HepG2 (cell line): ENCODE data around the gene SDCCAG8. TPM values are rescaled to one million over a fixed set of nuclear protein-coding genes. Genes with fewer than 3 reads are reported as not detected.

Source experiments
- ATAC-seq: fragments of 200-7000 bp; cut with Tn5 transposase; 3 replicates; pipeline ENCODE4 v1.9.1; 2020; ENCODE audit warnings: mild to moderate bottlenecking, moderate library complexity
- BruUV-seq: library from RNA; stranded (reverse); fragments of 400-500 nt; replicated peaks from 2 replicates; lab custom pipeline; 2021; lab: Mats Ljungman, UMichigan
- CTCF ChIA-PET: fragments of 300-600 bp; formaldehyde crosslinking; extraction: SDS; loops from one replicate; lab custom pipeline; 2021; ENCODE audit warnings: low total read pairs, inconsistent platforms, low intra/inter-chr PET ratio; lab: Yijun Ruan, JAX
- POLR2A ChIA-PET: fragments of 350-600 bp; sonication (Branson Sonifier 250); formaldehyde crosslinking; loops from one replicate; lab custom pipeline; 2020; ENCODE audit warnings: antibody characterized with exemption, inconsistent platforms; lab: Yijun Ruan, JAX
- DNase-seq: peaks from one replicate; pipeline ENCODE4 v3.0.0-alpha.2; 2015; ENCODE audit warnings: low spot score
- FAIRE-seq: peaks from 3 replicates; lab custom pipeline; 2011; peaks lifted over from hg19 to GRCh38; lab: Jason Lieb, UNC
- H2AFZ ChIP-seq: one replicate; pipeline ENCODE4 v1.6.1; 2011; ENCODE audit warnings: low read length, inconsistent platforms
- H3K27ac ChIP-seq: fragments of 300-600 bp; 3 replicates; pipeline ENCODE4 v1.8.0; 2011; ENCODE audit warnings: mixed run types, mild to moderate bottlenecking, mixed read lengths, low read length, inconsistent platforms; ENCODE audit not compliant: insufficient read depth; ENCODE audit errors: extremely low read length
- H3K27me3 ChIP-seq, 2 experiments: fragments of 200-600 bp in 1 of 2; 2 replicates in 1 of 2; 3 replicates in 1 of 2; pipeline versions ENCODE4 v1.6.0 to v1.8.0; 2011; ENCODE audit warnings: low read length in 2 of 2, mild to moderate bottlenecking in 2 of 2, moderate library complexity in 2 of 2, inconsistent platforms in 1 of 2; ENCODE audit not compliant: insufficient read depth in 2 of 2, control insufficient read depth in 1 of 2
- H3K36me3 ChIP-seq, 2 experiments: fragments of 200-600 bp in 1 of 2; replicated peaks in 1 of 2; 2 replicates in 1 of 2; 3 replicates in 1 of 2; pipeline versions ENCODE4 v1.5.1 to v1.8.0; 2011; ENCODE audit warnings: low read length in 2 of 2, inconsistent platforms in 1 of 2; ENCODE audit not compliant: insufficient read depth in 2 of 2, control insufficient read depth in 1 of 2
- H3K4me1 ChIP-seq: 2 replicates; pipeline ENCODE4 v1.5.1; 2012; ENCODE audit warnings: low read length, inconsistent platforms; ENCODE audit not compliant: insufficient read depth
- H3K4me2 ChIP-seq: 2 replicates; pipeline ENCODE4 v1.6.0; 2011; ENCODE audit warnings: low read depth, low read length, inconsistent platforms
- H3K4me3 ChIP-seq, 3 experiments: fragments of 200-600 bp in 1 of 3; sonication (generic), shearing (Covaris generic) in 1 of 3; replicated peaks in 1 of 3; 2 replicates each; pipeline ENCODE4 v1.5.1; 2011 to 2016; ENCODE audit warnings: low read length in 3 of 3, inconsistent platforms in 2 of 3, low read depth in 2 of 3, mild to moderate bottlenecking in 2 of 3, control low read depth in 1 of 3, mixed read lengths in 1 of 3; ENCODE audit not compliant: insufficient read depth in 1 of 3
- H3K79me2 ChIP-seq: one replicate; pipeline ENCODE4 v1.6.1; 2011; ENCODE audit warnings: low read length, inconsistent platforms; ENCODE audit not compliant: insufficient read depth
- H3K9ac ChIP-seq: 2 replicates; pipeline ENCODE4 v1.6.0; 2011; ENCODE audit warnings: mild to moderate bottlenecking, low read depth, low read length, inconsistent platforms; ENCODE audit not compliant: insufficient read depth
- H3K9me3 ChIP-seq: 2 replicates; pipeline ENCODE4 v1.5.1; 2012; ENCODE audit warnings: mild to moderate bottlenecking, low read length
- H4K20me1 ChIP-seq: 2 replicates; pipeline ENCODE4 v1.6.0; 2011; ENCODE audit warnings: inconsistent platforms, mild to moderate bottlenecking, low read length, moderate library complexity; ENCODE audit not compliant: insufficient read depth
- ARHGAP35 ChIP-seq: sonication (generic); formaldehyde crosslinking; IDR thresholded peaks from 2 replicates; pipeline ENCODE4 v1.9.0; 2022; ENCODE audit warnings: mild to moderate bottlenecking, inconsistent platforms, moderate library complexity, missing genetic modification reagents, borderline replicate concordance
- CREBL2 ChIP-seq: sonication (generic); formaldehyde crosslinking; IDR thresholded peaks from 2 replicates; pipeline ENCODE4 v1.8.1; 2023; ENCODE audit warnings: missing genetic modification reagents, mild to moderate bottlenecking, borderline replicate concordance
- EP300 ChIP-seq, 3 experiments: sonication (generic) in 1 of 3; formaldehyde crosslinking in 1 of 3; IDR thresholded peaks; 2 replicates each; pipeline versions ENCODE4 v1.5.1 to v1.6.1; 2011 to 2020; ENCODE audit warnings: low read depth in 2 of 3, low read length in 2 of 3, borderline replicate concordance in 1 of 3, improper control_type of control experiment in 1 of 3, mild to moderate bottlenecking in 1 of 3, missing genetic modification reagents in 1 of 3, moderate library complexity in 1 of 3
- KLF15 ChIP-seq: sonication (generic); formaldehyde crosslinking; IDR thresholded peaks from 2 replicates; pipeline ENCODE4 v1.8.1; 2023; ENCODE audit warnings: borderline replicate concordance, mild to moderate bottlenecking, inconsistent platforms, missing genetic modification reagents, mixed read lengths
- MIXL1 ChIP-seq: IDR thresholded peaks from 2 replicates; pipeline ENCODE4 v1.6.1; 2016
- MXD4 ChIP-seq: IDR thresholded peaks from 2 replicates; pipeline ENCODE4 v1.6.1; 2016; ENCODE audit warnings: mild to moderate bottlenecking, missing biosample characterization, missing genetic modification reagents
- MXI1 ChIP-seq: IDR thresholded peaks from 3 replicates; pipeline ENCODE4 v1.6.1; 2012; ENCODE audit warnings: low read depth, low read length, inconsistent platforms, borderline replicate concordance
- REXO4 ChIP-seq: sonication (generic); formaldehyde crosslinking; IDR thresholded peaks from 2 replicates; pipeline ENCODE4 v1.8.0; 2022; ENCODE audit warnings: missing genetic modification reagents, mild to moderate bottlenecking, borderline replicate concordance
- SIX4 ChIP-seq: sonication (generic); formaldehyde crosslinking; IDR thresholded peaks from 2 replicates; pipeline ENCODE4 v1.4.0; 2020; ENCODE audit warnings: missing genetic modification reagents
- SMARCC2 ChIP-seq: fragments of 450-650 bp; IDR thresholded peaks from 2 replicates; pipeline ENCODE4 v1.6.1; 2017; ENCODE audit warnings: antibody characterized with exemption, mild to moderate bottlenecking
- SRSF4 ChIP-seq: fragments of 200-400 bp; formaldehyde crosslinking; IDR thresholded peaks from one replicate; pipeline ENCODE4 v1.6.1; 2018; ENCODE audit warnings: mild to moderate bottlenecking, low read depth, low read length, moderate library complexity; ENCODE audit not compliant: poor library complexity, severe bottlenecking
- TAF1 ChIP-seq: sonication (generic); formaldehyde crosslinking; IDR thresholded peaks from 2 replicates; pipeline ENCODE4 v1.4.0; 2020; ENCODE audit warnings: missing genetic modification reagents
- U2AF1 ChIP-seq: fragments of 200-400 bp; formaldehyde crosslinking; optimal IDR thresholded peaks from 2 replicates; pipeline ENCODE3; 2017; ENCODE audit warnings: mild to moderate bottlenecking, low read depth, low read length
- ZMYM4 ChIP-seq: sonication (generic); formaldehyde crosslinking; IDR thresholded peaks from 2 replicates; pipeline ENCODE4 v1.8.1; 2023; ENCODE audit warnings: mild to moderate bottlenecking, missing genetic modification reagents
- ZNF607 ChIP-seq: sonication (generic); formaldehyde crosslinking; IDR thresholded peaks from 2 replicates; pipeline ENCODE4 v1.5.1; 2020; ENCODE audit warnings: missing genetic modification reagents, mild to moderate bottlenecking, borderline replicate concordance
- WGBS: methylation state at CpG from one replicate; pipeline ENCODE4 v1.1.6; 2017; ENCODE audit warnings: low lambda C conversion rate; 5-methylcytosine and 5-hydroxymethylcytosine counted together
- in situ Hi-C: cut with HindIII; loops from 2 replicates; pipeline ENCODE4 v1.10.0; 2017; ENCODE audit warnings: low pct_unique_long_range_greater_than_20kb; ENCODE audit not compliant: extremely low pct_ligation_motif_present
- intact Hi-C: fragments of 100-400 bp; cut with micrococcal nuclease; formaldehyde crosslinking; loops from one replicate; pipeline ENCODE4 v1.10.0; 2022; ENCODE audit not compliant: unreplicated experiment
- polyA plus RNA-seq, 8 experiments: library from polyadenylated mRNA; depleted of rRNA in 3 of 8; stranded (reverse) in 7 of 8; unstranded in 1 of 8; fragments of >200 nt; fragmentation: Illumina TruSeq in 4 of 8; extraction: Trizol in 4 of 8; gene quantifications; 2 replicates each; pipeline versions ENCODE4 v1.2.1 to v1.2.3, GENCODE V29; 2011 to 2016; ENCODE audit warnings: low read depth in 4 of 8, missing spikeins in 1 of 8, mixed read lengths in 1 of 8; ENCODE audit not compliant: insufficient read depth in 1 of 8
- total RNA-seq, 5 experiments: library from RNA; depleted of rRNA; stranded (reverse); fragments of >200 nt; fragmentation: Illumina TruSeq; extraction: Trizol; gene quantifications; 2 replicates each; pipeline ENCODE4 v1.2.3, GENCODE V29; 2016; ENCODE audit warnings: low read depth in 1 of 5

SDCCAG8 gene
- total and polyA plus RNA-seq, 2 of the 13 experiments (the other 11 are each of a cell fraction or from before 2014, with no cell fraction given): 9.5 to 13.4 TPM

- intact Hi-C loops: no loop called here
- Histone ChIP-seq H3K4me1 (no peaks in the 10 kb centered on the region), H3K9ac (no peak overlapping the region), H3K27ac (no peak overlapping the region), H4K20me1 (no peaks in the 10 kb centered on the region; the same call in 1 of the 2 replicates), H3K9me3 (no peaks in the 10 kb centered on the region), H3K79me2 (no peaks in the 10 kb centered on the region), H3K4me2 (no peak overlapping the region), H3K27me3 (no peaks in the 10 kb centered on the region; a peak in 1 of 5 replicates), H2AFZ (no peak overlapping the region), H3K36me3 (peaks cover 1 to 22% of the 10 kb centered on the region in 2 experiments; a peak in 4 of 5 replicates), H3K4me3 (no peak overlapping the region)
- TF ChIP-seq ZMYM4 (CRISPR knock-in tag) (no peak), ZNF607 (CRISPR knock-in tag) (no peak), KLF15 (CRISPR knock-in tag) (no peak), ARHGAP35 (CRISPR knock-in tag) (no peak), MXD4 (no peak), SMARCC2 (no peak), REXO4 (no peak), TAF1 (no peak), CREBL2 (CRISPR knock-in tag) (no peak), SRSF4 (no peak), MIXL1 (CRISPR knock-in tag) (no peak), EP300 (IDR thresholded peaks at IDR 0.05; ENCODE audit: low read depth in 2 of 2, low read length in 2 of 2) (no peak), EP300 (CRISPR knock-in tag; IDR thresholded peaks at IDR 0.05; ENCODE audit: borderline replicate concordance) (no peak), U2AF1 (no peak), MXI1 (no peak), SIX4 (CRISPR knock-in tag) (no peak)
- ChIA-PET POLR2A (no interaction called here), CTCF (no interaction called here)
- in situ Hi-C loops: no loop called here
- no TSS peak for BruUV-seq
- FAIRE-seq: no peak
- no peak for DNase-seq
- WGBS: 95% methylated on average over 2 of the region's 2 CpGs
- no peak for ATAC-seq
Observed at GRCh38 chr1:243217349-243217748, 38.5 kb upstream of the SDCCAG8 start.
